WTC11 (cell line): Measurements from ENCODE around the gene OR8G1. TPM values are rescaled to one million over a fixed set of nuclear protein-coding genes. Genes with fewer than 3 reads are reported as not detected.

Experiments used
- ATAC-seq: fragments of 200-7000 bp; cut with Tn5 transposase; 2 replicates; pipeline ENCODE4 v1.10.0; 2021; ENCODE audit warnings: mild to moderate bottlenecking, moderate library complexity
- CTCF ChIA-PET: fragments of 300-600 bp; sonication (Branson Sonifier 250); formaldehyde crosslinking; loops from one replicate; lab custom pipeline; 2021; ENCODE audit warnings: antibody characterized with exemption; lab: Charles Lee
- POLR2A ChIA-PET: fragments of 350-600 bp; sonication (Branson Sonifier 250); formaldehyde crosslinking; loops from one replicate; lab custom pipeline; 2021; ENCODE audit warnings: antibody characterized with exemption; lab: Charles Lee
- DNase-seq: peaks from one replicate; pipeline ENCODE4 v3.0.0; 2021; ENCODE audit warnings: low spot score
- H3K27ac Mint-ChIP-seq: 2 replicates; pipeline ENCODE4 v1.8.0; 2021; ENCODE audit warnings: mixed read lengths
- H3K27me3 Mint-ChIP-seq: 2 replicates; pipeline ENCODE4 v1.8.0; 2021; ENCODE audit warnings: low read depth, mild to moderate bottlenecking, moderate library complexity, mixed read lengths
- H3K36me3 Mint-ChIP-seq: 2 replicates; pipeline ENCODE4 v1.8.0; 2021; ENCODE audit warnings: mixed read lengths
- H3K4me1 Mint-ChIP-seq: 2 replicates; pipeline ENCODE4 v1.8.0; 2022; ENCODE audit warnings: mixed read lengths
- H3K4me3 Mint-ChIP-seq: 2 replicates; pipeline ENCODE4 v1.8.0; 2021; ENCODE audit warnings: mild to moderate bottlenecking, moderate library complexity, mixed read lengths
- H3K9me3 Mint-ChIP-seq: 2 replicates; pipeline ENCODE4 v1.8.0; 2021; ENCODE audit warnings: mixed read lengths
- CBFB ChIP-seq: sonication (generic); formaldehyde crosslinking; IDR thresholded peaks from 2 replicates; pipeline ENCODE4 v1.8.1; 2022; ENCODE audit warnings: mild to moderate bottlenecking, low read depth, missing genetic modification reagents
- E2F5 ChIP-seq: sonication (generic); formaldehyde crosslinking; IDR thresholded peaks from 2 replicates; pipeline ENCODE4 v1.8.1; 2022; ENCODE audit warnings: mild to moderate bottlenecking, moderate library complexity, missing genetic modification reagents
- EMX1 ChIP-seq: fragments of 250-450 bp; sonication (Bioruptor Pico); IDR thresholded peaks from 2 replicates; pipeline ENCODE4 v1.8.0; 2021; ENCODE audit warnings: mild to moderate bottlenecking
- FOXP4 ChIP-seq: sonication (generic); formaldehyde crosslinking; IDR thresholded peaks from 2 replicates; pipeline ENCODE4 v1.8.0; 2022; ENCODE audit warnings: mild to moderate bottlenecking, missing genetic modification reagents
- MXD4 ChIP-seq: fragments of 250-450 bp; sonication (Bioruptor Pico); IDR thresholded peaks from 2 replicates; pipeline ENCODE4 v1.8.0; 2021; ENCODE audit warnings: mild to moderate bottlenecking, moderate library complexity, borderline replicate concordance
- NFYB ChIP-seq: sonication (generic); formaldehyde crosslinking; conservative IDR thresholded peaks from 2 replicates; pipeline ENCODE4 v1.8.0; 2022; ENCODE audit warnings: low read depth, missing genetic modification reagents
- SMAD3 ChIP-seq: sonication (generic); formaldehyde crosslinking; IDR thresholded peaks from 2 replicates; pipeline ENCODE4 v1.8.0; 2022; ENCODE audit warnings: missing genetic modification reagents, mild to moderate bottlenecking, borderline replicate concordance
- SOX15 ChIP-seq: fragments of 250-450 bp; sonication (Bioruptor Pico); IDR thresholded peaks from 2 replicates; pipeline ENCODE4 v1.9.0; 2021; ENCODE audit warnings: mild to moderate bottlenecking
- TCF7 ChIP-seq: sonication (generic); formaldehyde crosslinking; IDR thresholded peaks from 2 replicates; pipeline ENCODE4 v1.8.0; 2022; ENCODE audit warnings: mild to moderate bottlenecking, low read depth, missing genetic modification reagents, moderate library complexity
- ZBTB21 ChIP-seq: sonication (generic); formaldehyde crosslinking; IDR thresholded peaks from 2 replicates; pipeline ENCODE4 v1.8.1; 2023; ENCODE audit warnings: mild to moderate bottlenecking, missing genetic modification reagents, borderline replicate concordance
- ZNF416 ChIP-seq: fragments of 250-450 bp; sonication (Bioruptor Pico); IDR thresholded peaks from 2 replicates; pipeline ENCODE4 v1.9.0; 2021; ENCODE audit warnings: mild to moderate bottlenecking, inconsistent platforms
- ZNF532 ChIP-seq: fragments of 250-450 bp; sonication (Bioruptor Pico); IDR thresholded peaks from 2 replicates; pipeline ENCODE4 v1.9.0; 2021; ENCODE audit warnings: mild to moderate bottlenecking, borderline replicate concordance
- total RNA-seq: library from RNA; stranded (reverse); gene quantifications from 3 replicates; pipeline ENCODE4 v1.2.3, GENCODE V29; 2021
- TF ChIP-seq, protein P1 (sequence below): fragments of 200-600 bp; IDR thresholded peaks from 2 replicates; pipeline ENCODE4 v1.8.0; 2022; ENCODE audit warnings: antibody characterized with exemption
- TF ChIP-seq, protein P2 (sequence below): sonication (generic); formaldehyde crosslinking; IDR thresholded peaks from 2 replicates; pipeline ENCODE4 v1.8.0; 2022; ENCODE audit warnings: mild to moderate bottlenecking, missing genetic modification reagents
- TF ChIP-seq, protein P3 (sequence below): sonication (generic); formaldehyde crosslinking; IDR thresholded peaks from 2 replicates; pipeline ENCODE4 v1.8.0; 2023; ENCODE audit warnings: mild to moderate bottlenecking, missing genetic modification reagents
- TF ChIP-seq, protein P4 (sequence below): sonication (generic); formaldehyde crosslinking; IDR thresholded peaks from 2 replicates; pipeline ENCODE4 v1.8.1; 2023; ENCODE audit warnings: mild to moderate bottlenecking, missing genetic modification reagents
- TF ChIP-seq, protein P5 (sequence below): fragments of 250-450 bp; sonication (Bioruptor Pico); IDR thresholded peaks from 2 replicates; pipeline ENCODE4 v2.1.2; 2022; ENCODE audit warnings: mild to moderate bottlenecking, moderate library complexity

OR8G1 gene
- total RNA-seq, 1 experiment from 2014 or later, result not detected

GRCh38 chr11:124285610-124286344, 44.9 kb downstream of the OR8G1 start:
- Mint-ChIP-seq H3K4me1 (peaks cover 2% of the 10 kb centered on the region; the same call in 1 of the 2 replicates), H3K9me3 (peaks cover 41% of the 10 kb centered on the region)
- TF ChIP-seq ZNF416, result no peak
- TF ChIP-seq, protein P1, sequence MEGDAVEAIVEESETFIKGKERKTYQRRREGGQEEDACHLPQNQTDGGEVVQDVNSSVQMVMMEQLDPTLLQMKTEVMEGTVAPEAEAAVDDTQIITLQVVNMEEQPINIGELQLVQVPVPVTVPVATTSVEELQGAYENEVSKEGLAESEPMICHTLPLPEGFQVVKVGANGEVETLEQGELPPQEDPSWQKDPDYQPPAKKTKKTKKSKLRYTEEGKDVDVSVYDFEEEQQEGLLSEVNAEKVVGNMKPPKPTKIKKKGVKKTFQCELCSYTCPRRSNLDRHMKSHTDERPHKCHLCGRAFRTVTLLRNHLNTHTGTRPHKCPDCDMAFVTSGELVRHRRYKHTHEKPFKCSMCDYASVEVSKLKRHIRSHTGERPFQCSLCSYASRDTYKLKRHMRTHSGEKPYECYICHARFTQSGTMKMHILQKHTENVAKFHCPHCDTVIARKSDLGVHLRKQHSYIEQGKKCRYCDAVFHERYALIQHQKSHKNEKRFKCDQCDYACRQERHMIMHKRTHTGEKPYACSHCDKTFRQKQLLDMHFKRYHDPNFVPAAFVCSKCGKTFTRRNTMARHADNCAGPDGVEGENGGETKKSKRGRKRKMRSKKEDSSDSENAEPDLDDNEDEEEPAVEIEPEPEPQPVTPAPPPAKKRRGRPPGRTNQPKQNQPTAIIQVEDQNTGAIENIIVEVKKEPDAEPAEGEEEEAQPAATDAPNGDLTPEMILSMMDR, result no peak
- no peak for TF ChIP-seq ZNF532
- TF ChIP-seq, protein P2, sequence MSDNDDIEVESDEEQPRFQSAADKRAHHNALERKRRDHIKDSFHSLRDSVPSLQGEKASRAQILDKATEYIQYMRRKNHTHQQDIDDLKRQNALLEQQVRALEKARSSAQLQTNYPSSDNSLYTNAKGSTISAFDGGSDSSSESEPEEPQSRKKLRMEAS (CRISPR knock-in tag), result no peak
- TF ChIP-seq, all 79 proteins: peak for 0
- H3K27ac Mint-ChIP-seq, result no peak overlapping the region
- DNase-seq (no peak), ATAC-seq (no peak)
- POLR2A ChIA-PET, result no interaction called here
- peaks cover 20% of the 10 kb centered on the region for H3K36me3 Mint-ChIP-seq
- H3K27me3 Mint-ChIP-seq, result no peaks in the 10 kb centered on the region
- H3K4me3 Mint-ChIP-seq, result no peak overlapping the region
- CTCF ChIA-PET, result no interaction called here

DNA sequence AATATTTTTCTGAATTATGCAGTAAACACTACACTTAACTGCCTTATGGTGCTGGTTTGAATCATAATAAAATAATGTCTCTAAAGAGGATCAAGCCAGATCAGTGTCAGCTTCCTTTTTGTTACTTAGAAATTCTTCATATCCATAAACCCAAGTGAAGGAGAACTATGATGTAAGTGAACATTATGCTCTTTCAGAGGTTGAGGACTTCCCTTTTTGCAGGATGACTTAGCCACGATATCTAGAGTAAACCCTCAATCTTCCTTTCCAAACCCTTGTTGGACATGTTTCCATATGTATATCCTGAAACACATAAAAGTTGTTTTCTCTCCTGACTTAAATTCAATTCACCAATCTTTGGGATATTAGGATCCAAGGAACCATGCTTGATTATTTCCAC, 53.8 kb downstream of the OR8G1 start:
- Mint-ChIP-seq H3K36me3 (no peaks in the 10 kb centered on the region), H3K4me3 (no peak overlapping the region), H3K4me1 (no peaks in the 10 kb centered on the region), H3K27me3 (no peaks in the 10 kb centered on the region)
- DNase-seq, result no peak
- TF ChIP-seq EMX1 (CRISPR knock-in tag), result no peak
- TF ChIP-seq SMAD3, result no peak
- TF ChIP-seq, protein P3, sequence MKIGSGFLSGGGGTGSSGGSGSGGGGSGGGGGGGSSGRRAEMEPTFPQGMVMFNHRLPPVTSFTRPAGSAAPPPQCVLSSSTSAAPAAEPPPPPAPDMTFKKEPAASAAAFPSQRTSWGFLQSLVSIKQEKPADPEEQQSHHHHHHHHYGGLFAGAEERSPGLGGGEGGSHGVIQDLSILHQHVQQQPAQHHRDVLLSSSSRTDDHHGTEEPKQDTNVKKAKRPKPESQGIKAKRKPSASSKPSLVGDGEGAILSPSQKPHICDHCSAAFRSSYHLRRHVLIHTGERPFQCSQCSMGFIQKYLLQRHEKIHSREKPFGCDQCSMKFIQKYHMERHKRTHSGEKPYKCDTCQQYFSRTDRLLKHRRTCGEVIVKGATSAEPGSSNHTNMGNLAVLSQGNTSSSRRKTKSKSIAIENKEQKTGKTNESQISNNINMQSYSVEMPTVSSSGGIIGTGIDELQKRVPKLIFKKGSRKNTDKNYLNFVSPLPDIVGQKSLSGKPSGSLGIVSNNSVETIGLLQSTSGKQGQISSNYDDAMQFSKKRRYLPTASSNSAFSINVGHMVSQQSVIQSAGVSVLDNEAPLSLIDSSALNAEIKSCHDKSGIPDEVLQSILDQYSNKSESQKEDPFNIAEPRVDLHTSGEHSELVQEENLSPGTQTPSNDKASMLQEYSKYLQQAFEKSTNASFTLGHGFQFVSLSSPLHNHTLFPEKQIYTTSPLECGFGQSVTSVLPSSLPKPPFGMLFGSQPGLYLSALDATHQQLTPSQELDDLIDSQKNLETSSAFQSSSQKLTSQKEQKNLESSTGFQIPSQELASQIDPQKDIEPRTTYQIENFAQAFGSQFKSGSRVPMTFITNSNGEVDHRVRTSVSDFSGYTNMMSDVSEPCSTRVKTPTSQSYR (CRISPR knock-in tag), result no peak
- TF ChIP-seq, protein P4, sequence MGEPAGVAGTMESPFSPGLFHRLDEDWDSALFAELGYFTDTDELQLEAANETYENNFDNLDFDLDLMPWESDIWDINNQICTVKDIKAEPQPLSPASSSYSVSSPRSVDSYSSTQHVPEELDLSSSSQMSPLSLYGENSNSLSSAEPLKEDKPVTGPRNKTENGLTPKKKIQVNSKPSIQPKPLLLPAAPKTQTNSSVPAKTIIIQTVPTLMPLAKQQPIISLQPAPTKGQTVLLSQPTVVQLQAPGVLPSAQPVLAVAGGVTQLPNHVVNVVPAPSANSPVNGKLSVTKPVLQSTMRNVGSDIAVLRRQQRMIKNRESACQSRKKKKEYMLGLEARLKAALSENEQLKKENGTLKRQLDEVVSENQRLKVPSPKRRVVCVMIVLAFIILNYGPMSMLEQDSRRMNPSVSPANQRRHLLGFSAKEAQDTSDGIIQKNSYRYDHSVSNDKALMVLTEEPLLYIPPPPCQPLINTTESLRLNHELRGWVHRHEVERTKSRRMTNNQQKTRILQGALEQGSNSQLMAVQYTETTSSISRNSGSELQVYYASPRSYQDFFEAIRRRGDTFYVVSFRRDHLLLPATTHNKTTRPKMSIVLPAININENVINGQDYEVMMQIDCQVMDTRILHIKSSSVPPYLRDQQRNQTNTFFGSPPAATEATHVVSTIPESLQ (CRISPR knock-in tag), result no peak
- TF ChIP-seq TCF7, result no peak
- TF ChIP-seq NFYB, result no peak
- no peak for TF ChIP-seq CBFB (CRISPR knock-in tag)
- TF ChIP-seq ZBTB21 (CRISPR knock-in tag), result no peak
- no peak for TF ChIP-seq MXD4 (CRISPR knock-in tag)
- no peak for TF ChIP-seq E2F5 (CRISPR knock-in tag)
- TF ChIP-seq, protein P5, sequence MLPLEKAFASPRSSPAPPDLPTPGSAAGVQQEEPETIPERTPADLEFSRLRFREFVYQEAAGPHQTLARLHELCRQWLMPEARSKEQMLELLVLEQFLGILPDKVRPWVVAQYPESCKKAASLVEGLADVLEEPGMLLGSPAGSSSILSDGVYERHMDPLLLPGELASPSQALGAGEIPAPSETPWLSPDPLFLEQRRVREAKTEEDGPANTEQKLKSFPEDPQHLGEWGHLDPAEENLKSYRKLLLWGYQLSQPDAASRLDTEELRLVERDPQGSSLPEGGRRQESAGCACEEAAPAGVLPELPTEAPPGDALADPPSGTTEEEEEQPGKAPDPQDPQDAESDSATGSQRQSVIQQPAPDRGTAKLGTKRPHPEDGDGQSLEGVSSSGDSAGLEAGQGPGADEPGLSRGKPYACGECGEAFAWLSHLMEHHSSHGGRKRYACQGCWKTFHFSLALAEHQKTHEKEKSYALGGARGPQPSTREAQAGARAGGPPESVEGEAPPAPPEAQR (CRISPR knock-in tag), result no peak
- no peak for TF ChIP-seq SOX15 (CRISPR knock-in tag)
- no peak for TF ChIP-seq FOXP4 (CRISPR knock-in tag)
- TF ChIP-seq, all 79 proteins: peak for 0
- Mint-ChIP-seq H3K9me3 (peaks cover 4% of the 10 kb centered on the region; the same call in 1 of the 2 replicates), H3K27ac (no peak overlapping the region)
- ChIA-PET POLR2A (no interaction called here), CTCF (no interaction called here)
- no peak for ATAC-seq
